ENCODE results near the gene MRPL36. TPM values are rescaled to one million over a fixed set of nuclear protein-coding genes. Genes with fewer than 3 reads are reported as not detected.

Gene MRPL36
- total RNA-seq, 1 experiment from 2014 or later, result 61.2 TPM

DNA sequence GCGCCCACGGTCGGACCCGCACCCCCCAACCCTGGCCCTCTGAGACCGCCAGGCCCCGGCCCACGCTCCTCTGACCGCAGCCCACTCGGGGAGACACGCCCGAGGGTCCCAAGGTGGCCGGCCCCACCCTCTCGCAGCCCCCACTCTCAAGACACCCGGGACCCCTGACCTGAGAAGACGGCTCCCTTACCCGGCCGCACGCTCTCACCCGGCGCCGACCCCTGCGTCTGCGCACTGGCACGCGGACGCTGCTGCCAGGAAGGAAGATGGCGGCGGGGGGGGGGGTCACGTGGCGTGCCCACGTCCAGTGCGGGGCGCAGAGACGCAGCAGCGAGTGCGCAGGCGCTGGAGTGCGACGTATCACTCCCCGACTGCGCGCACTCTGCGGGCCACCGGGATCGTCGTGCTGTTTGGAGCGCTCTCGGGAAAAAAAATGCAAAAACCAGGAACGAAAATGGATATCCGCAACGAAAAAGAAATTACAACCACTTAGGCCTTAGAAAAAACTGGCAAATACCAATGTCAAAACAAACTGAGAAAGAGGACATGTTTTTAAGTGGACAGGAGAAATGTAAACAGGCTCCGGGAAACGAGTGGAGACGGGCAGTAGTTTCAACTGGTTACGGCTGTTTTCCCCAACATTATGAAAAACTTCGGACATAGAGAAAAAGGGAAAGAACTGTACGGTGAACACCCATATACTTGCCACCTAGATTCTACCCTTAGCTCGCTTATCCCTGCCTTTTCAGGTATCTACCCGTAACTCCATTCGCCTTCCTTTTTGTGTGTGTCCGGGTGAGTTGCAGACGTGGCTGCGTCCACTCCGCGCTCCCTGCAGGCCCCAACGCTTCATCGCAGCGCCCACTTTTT is at the start of gene MRPL36 (continued):
- TF ChIP-seq ZNF671 (CRISPR knock-in tag; IDR thresholded peaks at IDR 0.05) (no peak), AR (CRISPR knock-in tag; IDR thresholded peaks at IDR 0.05) (no peak), CREB1 (CRISPR knock-in tag; IDR thresholded peaks at IDR 0.05) (0 out of 2 replicates have a peak, but pooled peaks have one; percentile 25), TEAD1 (CRISPR knock-in tag; IDR thresholded peaks at IDR 0.05) (no peak), NFATC4 (CRISPR knock-in tag; IDR thresholded peaks at IDR 0.05) (no peak), ZBTB43 (CRISPR knock-in tag; IDR thresholded peaks at IDR 0.05) (peak; percentile 49; the same call in 1 of the 2 replicates), FOXP4 (CRISPR knock-in tag; IDR thresholded peaks at IDR 0.05) (peak; percentile 46; the same call in 1 of the 2 replicates), KAT7 (CRISPR knock-in tag; IDR thresholded peaks at IDR 0.05; ENCODE audit: borderline replicate concordance) (0 out of 2 replicates have a peak, but pooled peaks have one; percentile 35), SMAD3 (CRISPR knock-in tag; IDR thresholded peaks at IDR 0.05; ENCODE audit: borderline replicate concordance) (peak; percentile 92)
- TF ChIP-seq, protein P1, sequence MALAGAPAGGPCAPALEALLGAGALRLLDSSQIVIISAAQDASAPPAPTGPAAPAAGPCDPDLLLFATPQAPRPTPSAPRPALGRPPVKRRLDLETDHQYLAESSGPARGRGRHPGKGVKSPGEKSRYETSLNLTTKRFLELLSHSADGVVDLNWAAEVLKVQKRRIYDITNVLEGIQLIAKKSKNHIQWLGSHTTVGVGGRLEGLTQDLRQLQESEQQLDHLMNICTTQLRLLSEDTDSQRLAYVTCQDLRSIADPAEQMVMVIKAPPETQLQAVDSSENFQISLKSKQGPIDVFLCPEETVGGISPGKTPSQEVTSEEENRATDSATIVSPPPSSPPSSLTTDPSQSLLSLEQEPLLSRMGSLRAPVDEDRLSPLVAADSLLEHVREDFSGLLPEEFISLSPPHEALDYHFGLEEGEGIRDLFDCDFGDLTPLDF (CRISPR knock-in tag; IDR thresholded peaks at IDR 0.05), result no peak
- TF ChIP-seq, protein P2, sequence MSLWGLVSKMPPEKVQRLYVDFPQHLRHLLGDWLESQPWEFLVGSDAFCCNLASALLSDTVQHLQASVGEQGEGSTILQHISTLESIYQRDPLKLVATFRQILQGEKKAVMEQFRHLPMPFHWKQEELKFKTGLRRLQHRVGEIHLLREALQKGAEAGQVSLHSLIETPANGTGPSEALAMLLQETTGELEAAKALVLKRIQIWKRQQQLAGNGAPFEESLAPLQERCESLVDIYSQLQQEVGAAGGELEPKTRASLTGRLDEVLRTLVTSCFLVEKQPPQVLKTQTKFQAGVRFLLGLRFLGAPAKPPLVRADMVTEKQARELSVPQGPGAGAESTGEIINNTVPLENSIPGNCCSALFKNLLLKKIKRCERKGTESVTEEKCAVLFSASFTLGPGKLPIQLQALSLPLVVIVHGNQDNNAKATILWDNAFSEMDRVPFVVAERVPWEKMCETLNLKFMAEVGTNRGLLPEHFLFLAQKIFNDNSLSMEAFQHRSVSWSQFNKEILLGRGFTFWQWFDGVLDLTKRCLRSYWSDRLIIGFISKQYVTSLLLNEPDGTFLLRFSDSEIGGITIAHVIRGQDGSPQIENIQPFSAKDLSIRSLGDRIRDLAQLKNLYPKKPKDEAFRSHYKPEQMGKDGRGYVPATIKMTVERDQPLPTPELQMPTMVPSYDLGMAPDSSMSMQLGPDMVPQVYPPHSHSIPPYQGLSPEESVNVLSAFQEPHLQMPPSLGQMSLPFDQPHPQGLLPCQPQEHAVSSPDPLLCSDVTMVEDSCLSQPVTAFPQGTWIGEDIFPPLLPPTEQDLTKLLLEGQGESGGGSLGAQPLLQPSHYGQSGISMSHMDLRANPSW (CRISPR knock-in tag; conservative IDR thresholded peaks at IDR 0.05; ENCODE audit: low read depth), result no peak

- H3K4me3 Mint-ChIP-seq, result no peak overlapping the region
- ATAC-seq (no peak), DNase-seq (ENCODE audit: low spot score) (no peak)
- peaks cover 22% of the 10 kb centered on the region for H3K4me1 Mint-ChIP-seq
- no peaks in the 10 kb centered on the region for H3K9me3 Mint-ChIP-seq
- no peaks in the 10 kb centered on the region for H3K36me3 Mint-ChIP-seq
- ChIA-PET POLR2A (no interaction called here), CTCF (no interaction called here)
- TF ChIP-seq ZNF263 (CRISPR knock-in tag; IDR thresholded peaks at IDR 0.05; ENCODE audit: low read depth), result peak; percentile 28; the same call in 1 of the 2 replicates
- TF ChIP-seq EMX1 (CRISPR knock-in tag; IDR thresholded peaks at IDR 0.05), result no peak
- H3K27ac Mint-ChIP-seq, result no peak overlapping the region
- peaks cover 57% of the 10 kb centered on the region for H3K27me3 Mint-ChIP-seq (ENCODE audit: low read depth)
Measured at GRCh38 chr5:1847611-1848010, 48.0 kb upstream of the MRPL36 start.
